HG02884 (cell line): ENCODE results near the gene HOXD4.

Experiments
- ATAC-seq: cut with Tn5 transposase; IDR thresholded peaks from one replicate; pipeline ENCODE4 v1.9.1; 2021; ENCODE audit warnings: mild to moderate bottlenecking, moderate library complexity; ENCODE audit not compliant: unreplicated experiment

Gene HOXD4

DNA sequence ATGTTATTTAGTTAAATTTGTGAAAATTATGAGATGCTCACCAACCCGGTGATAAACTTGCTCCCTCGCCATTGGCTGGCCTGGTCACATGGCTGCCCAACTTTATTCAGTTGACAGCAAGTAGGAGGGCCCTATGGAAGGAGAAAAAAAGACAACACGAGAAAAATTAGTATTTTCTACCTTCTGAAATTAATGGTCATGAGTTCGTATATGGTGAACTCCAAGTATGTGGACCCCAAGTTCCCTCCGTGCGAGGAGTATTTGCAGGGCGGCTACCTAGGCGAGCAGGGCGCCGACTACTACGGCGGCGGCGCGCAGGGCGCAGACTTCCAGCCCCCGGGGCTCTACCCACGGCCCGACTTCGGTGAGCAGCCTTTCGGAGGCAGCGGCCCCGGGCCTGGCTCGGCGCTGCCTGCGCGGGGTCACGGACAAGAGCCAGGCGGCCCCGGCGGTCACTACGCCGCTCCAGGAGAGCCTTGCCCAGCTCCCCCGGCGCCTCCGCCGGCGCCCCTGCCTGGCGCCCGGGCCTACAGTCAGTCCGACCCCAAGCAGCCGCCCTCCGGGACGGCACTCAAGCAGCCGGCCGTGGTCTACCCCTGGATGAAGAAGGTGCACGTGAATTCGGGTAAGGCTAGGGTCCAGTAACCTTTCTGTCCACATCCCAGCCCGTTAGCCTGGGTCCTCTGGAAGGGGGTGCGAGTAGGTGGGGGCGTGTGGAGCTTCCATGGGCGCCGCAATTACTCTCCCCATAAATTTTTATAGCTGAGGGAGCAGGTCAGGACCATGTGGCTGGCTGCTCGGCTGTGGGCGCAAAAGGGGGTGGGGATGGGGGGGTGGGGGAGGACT is at the start of gene HOXD4:
Gene HOXD4 (plus strand): TSS at position 109 of the 846 bp plus-strand sequence. CDS start 84 bp downstream, at position 193.
- no peak for ATAC-seq

DNA sequence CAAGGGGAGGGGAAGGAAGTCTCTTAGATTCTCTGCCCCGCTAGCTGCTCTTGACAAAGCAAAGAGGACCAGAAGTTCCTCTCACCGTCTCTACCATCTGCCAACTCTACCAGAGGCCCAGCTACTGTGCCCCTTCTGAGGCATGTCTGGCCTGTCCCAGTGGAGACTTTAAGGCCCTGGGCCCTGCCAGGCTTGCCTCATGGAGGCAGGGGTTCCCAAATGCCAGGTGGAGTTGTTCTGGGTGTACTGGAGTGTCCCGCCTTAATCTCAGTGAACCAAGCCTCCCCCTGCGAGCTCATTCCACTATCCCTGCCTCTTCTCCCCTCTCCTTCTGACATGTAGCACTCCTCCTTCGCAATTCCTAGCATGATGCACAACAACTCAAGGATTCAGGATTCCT is 49.5 kb upstream of the HOXD4 start:
- no peak for ATAC-seq

DNA sequence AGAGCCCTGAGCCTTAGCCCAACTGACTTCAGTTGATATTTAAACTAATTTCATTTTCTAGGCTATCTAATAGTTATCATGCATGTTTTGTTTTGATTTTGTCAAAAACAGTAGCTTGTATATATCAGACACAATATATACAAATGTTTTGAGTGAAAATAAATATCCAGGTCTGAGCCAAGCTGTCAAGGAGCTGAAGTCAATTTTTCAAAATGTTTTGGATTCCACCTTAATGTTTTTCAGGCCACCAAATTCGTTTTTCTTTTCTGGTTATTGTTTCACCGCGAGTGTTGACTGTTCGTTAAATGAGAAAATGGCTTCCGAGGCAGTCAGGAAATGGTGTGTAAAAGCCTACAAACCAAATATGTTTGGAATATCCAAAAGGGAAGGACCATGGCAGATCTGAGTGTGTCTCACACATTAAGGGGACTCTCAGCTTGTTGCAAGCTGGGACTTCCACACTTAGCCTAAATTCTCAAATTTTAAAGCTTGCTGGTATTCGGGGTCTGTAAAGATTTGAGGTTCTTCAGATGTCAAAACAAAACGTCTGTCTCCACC is 49.0 kb upstream of the HOXD4 start:
- no peak for ATAC-seq

DNA sequence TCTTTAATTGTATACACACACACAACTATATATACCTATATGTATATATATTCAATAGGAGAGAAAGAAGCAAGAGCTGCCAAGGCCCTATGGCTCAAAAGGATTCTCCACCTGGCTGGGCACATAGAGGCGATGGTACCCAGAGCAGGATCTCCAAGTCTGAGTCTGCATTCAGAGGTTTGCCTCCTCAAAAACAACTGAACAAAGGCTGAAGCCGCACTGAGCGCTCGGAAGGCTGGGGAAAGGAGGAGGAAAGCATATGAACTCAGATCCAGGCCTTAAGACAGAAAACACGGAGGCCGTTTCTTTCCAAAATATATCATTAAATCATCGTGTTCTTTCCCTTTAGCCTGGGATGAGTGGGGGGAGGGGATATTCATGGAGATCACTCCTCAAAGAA is 48.2 kb upstream of the HOXD4 start:
- no peak for ATAC-seq

DNA sequence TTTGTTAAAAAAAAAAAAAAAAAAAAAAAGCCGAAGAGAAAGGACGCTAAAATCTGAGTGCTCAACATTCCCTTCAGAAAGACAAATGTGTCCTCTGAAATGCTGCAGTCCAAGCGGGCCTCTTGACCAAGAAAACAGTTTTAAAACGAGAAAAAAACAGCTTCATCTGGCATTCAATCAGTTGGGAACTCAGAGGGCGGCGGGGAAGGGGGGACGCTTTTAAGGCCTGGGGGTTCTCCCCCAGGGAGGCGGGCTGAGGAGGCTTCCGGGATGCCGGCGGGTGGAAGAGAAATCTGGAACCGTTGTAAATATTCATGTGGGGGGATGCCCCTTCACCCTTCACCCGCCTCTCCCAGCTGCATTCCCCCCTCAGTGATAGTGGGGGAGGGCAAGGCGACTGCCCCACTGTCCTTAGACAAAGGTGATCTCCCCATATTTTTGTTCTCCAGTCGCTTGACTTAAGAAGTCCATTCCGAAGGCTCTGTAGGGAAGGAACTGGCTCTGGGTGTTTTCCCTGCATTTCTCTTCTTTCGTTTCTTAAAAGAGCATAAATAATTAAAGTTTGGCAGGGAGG is 47.5 kb upstream of the HOXD4 start:
- ATAC-seq: no peak

DNA sequence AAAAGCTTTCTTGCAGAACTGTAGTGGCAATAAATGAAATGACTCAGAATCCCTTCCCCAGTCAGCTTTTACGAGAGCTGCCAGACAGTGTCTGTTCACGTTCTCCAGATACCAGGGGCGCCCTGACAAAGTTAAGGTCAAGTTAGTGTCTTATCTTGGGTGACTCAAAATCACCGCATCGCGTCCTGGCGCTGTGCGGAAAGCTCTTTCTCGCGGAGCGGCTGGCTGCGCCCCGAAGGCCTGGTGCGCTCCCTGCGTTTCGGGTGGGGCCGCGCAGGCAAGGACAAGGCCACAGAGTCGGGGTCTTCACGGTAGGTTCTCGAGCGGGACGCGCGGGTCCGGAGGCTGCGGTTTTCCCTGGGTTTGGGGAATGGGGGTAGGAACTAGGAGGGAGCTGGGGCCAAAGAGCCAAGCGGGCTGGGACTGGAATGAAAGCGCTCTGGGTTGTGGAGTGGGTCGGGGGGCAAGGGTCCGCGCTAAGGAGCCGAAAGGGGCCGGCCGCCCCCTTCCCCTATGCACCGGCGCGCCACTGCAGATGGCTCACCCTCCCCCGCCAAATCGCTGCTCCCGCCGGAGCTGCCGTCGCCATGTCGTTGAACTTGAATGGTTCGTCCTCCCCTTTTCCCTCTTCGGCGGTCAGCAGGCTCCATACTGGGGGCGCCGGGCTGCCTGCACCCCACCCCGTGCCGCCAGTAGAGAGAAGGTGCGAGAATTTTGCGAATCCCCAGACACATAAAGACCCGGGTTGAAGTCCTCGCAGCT is 46.9 kb upstream of the HOXD4 start:
- no peak for ATAC-seq

DNA sequence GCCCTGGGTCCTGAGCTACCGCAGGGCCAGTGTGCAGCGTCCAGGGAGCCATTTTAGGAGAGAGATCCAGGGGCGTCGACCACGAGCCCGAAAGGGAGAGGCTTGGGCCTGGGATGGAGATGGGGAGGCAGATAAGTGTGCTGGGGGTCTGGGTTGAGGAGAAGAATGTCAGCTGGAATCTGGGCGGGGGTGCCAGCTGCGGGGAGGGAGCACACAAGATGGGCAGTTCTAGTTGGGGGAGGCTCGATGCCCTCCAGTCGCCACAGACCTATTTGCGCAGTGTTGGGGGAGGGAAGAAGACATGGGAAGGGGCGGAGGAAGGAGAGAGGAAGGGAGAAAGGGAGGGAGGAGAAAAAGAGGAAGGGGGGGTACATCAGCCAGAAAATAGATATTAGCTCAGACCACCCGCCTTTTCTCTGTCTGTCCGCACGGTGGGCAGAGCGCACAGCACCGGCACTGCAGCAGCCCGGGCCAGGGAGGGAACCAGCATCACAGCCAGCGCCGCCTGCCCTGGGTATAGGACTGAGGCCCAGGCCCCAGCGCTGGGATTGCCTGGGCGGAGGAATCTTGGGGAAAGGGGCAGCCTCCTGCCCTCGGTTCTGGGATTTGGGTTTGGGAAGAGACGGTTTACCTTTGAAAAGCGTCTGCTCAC is 46.1 kb upstream of the HOXD4 start:
- ATAC-seq: no peak

DNA sequence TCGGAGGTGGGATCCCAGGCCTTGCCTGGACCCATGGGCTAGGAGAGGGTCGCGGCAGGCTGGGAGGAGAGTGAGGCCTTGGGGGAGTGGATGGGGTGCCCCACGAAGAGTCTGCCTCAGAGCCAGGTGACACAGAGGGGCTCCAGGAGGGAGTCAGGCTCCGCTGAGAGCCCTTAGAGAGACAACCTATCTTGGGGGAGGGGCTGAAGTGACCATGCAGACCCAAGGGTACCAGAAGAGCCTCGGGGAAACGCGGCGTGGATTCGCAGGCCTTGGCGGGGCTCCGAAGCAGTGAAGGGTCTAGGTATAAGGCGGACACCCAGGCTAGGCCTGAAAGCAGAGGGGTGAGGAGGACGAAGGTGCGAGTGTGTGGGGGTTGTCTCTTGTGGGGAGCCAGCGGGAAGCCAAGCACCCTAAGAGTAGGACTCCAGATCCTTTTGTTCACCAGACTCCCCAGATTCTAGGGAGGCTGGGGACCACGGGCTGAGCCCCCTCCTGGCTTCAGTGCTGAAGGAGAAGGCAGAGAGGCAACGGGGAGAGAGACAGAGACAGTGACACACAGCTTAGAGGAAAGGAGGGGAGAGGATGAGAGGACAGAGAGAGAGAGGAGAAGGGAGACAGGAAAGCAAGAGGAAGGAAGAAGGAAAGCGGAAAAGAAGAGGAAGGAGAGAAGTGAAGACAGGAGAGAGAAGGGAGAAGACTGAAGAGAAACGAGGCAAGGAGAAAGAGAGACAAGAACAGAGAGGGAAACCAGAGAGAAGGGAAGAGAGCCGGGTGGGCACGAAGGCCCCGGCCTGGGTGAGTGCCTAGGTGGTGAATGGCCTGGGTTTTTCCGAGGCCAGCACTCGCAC is 45.4 kb upstream of the HOXD4 start:
- no peak for ATAC-seq

DNA sequence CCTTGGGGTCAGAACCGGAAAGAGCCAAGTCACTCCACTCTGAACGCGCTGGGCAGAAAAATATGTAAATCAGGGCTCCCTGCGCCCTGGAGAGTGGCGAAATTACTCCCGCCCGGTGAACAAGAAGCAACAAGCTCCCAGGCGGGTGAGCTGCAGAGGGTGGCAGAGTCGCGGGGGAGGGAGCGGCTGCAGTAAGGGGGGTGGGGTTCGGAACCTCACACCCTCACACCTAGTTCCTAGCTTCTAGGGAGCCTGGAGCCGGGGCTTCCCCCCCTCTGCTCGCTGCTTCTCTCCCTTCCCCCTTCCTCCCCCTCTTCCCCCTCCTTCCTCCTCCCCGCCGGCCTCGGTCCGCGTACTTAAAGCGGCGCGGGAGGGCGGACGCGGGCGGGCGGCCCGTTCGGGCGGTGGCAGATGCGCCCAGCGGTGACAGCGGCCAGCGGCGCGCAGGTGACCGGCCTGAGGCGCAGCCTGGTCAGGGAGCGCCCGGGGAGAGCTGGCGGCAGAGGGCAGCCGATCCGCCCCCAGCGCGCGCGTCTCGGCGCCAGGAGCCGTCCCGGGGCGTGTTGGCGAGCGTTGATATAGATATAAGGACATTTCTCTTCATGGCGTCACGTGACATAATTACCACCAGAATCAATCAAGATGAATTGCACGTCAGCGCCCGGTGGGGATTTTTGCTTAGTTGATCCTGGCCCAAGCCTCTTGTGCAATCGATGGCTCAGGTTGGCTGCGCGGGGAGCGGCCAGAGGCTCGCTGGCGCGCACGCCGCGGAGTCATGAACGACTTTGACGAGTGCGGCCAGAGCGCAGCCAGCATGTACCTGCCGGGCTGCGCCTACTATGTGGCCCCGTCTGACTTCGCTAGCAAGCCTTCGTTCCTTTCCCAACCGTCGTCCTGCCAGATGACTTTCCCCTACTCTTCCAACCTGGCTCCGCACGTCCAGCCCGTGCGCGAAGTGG is 44.5 kb upstream of the HOXD4 start, which contains the start of gene HOXD11:
Gene HOXD11 (plus strand): TSS at position 700 of the 959 bp plus-strand sequence. CDS start 76 bp downstream, at position 776.
- no peak for ATAC-seq

DNA sequence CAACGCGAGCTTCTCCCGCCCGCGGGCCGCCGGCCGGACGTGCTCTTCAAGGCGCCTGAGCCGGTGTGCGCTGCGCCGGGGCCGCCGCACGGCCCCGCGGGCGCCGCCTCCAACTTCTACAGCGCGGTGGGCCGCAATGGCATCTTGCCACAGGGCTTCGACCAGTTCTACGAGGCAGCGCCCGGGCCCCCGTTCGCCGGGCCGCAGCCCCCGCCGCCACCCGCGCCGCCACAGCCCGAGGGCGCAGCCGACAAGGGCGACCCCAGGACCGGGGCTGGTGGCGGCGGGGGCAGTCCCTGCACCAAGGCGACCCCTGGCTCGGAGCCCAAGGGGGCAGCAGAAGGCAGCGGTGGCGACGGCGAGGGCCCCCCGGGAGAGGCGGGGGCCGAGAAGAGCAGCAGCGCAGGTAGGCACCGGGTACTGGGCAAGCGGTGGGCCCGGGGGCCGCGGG is 43.6 kb upstream of the HOXD4 start:
- ATAC-seq: no peak

DNA sequence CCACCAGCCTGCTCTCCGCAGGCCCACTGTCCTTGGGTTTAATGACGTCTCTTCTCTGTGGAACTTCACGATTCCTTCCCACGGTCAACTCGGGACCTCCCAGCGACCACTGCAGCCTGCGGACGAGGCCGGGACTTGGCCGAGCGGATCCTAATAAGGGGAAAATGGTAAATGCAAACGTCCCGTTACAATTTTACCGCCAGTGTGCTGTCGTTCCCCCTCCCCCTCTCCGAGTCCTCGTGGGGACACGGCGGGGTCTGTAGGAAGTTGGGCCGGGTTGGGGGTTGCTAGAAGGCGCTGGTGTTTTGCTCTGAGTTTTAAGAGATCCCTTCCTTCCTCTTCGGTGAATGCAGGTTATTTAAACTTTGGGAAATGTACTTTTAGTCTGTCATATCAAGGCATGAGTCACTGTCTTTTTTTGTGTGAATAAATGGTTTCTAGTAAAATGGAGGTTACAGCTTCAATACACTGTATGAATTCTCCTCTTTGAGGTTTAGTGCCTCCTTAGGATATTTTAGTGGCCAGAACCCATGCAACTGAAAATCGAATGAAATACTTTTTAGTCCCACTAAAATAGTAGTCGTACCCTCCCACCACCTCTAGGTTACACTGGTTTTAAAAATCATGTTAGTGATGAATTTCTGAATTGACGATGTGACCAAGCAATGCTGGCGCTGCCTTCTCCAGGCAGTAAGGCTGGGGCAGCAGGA is 42.0 kb upstream of the HOXD4 start:
- ATAC-seq: no peak

DNA sequence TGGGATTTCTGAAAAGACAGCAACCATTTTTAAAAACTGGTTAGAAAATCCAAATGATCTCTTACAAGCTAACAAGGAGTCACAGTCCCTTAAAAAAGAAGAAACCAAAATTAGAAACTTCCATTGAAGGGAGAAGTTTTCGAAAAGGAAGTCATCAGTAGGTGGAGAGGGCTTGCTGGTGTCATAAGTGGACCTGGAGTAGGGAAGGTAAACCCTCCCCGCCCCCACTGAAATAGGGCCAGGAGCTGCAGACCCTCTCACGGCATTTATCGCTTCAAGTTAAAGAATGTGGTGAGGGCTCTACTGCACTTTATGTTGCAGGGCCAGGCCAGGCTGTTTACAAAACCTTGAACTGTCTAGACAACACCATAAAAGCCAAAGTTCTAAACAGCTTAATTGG is 41.4 kb upstream of the HOXD4 start:
- ATAC-seq: no peak

DNA sequence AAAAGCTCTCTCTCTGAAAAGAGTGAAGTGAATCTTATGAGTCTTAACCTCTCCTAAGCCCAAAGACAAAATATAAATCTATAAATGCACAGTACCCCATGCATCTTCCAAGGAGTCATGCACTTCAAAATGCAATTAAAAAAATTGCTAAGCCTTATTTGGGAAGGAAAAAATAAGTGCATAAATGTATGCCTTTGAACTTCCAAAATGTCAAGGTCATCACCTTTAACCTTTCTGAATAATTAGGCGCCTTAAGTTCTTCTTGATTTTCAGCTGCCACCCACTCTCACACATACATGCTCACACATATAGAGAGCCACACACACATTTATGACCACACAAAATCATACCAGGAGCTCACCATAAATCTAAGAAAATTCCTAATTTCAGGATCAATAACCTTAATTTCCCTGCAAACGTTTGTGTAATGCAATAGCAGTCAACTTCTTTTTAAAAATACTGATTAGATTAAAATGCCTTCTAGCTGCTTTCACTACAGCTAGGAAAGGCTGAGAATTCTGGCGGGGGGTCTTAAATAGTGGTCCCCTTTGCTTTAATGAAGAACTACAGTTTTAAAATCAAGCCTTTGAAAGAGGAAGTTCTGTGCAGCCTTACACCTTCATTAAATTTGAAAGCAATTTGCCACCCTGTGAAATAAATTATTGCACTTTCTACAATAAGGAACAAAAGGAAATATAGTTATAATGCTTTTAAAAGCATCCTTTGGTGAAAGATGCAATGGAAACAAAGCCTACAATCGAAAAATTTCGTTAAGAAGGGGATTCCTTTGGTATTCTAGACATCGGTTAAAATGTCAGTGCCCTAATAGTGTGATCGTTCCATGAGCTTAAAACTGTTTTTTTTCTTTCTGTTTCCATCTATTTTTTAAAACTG is 40.7 kb upstream of the HOXD4 start:
- ATAC-seq: no peak

DNA sequence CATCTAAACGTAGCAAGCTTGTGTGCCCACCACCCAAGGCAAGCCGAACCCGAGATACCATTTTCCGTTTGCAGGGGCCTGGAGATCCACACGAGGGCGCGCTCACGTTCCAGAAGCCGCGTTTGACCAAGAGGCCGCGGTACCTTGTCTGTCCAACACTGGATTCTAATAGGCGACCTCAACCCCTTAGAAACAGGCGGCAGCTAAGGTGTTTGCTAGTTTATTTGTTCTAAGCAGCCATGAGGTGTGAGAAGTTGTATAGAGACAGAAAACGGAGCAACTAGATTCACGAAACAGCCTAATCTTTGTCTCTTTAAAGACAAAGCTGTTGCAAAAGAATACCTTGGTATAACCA is 40.1 kb upstream of the HOXD4 start:
- no peak for ATAC-seq

DNA sequence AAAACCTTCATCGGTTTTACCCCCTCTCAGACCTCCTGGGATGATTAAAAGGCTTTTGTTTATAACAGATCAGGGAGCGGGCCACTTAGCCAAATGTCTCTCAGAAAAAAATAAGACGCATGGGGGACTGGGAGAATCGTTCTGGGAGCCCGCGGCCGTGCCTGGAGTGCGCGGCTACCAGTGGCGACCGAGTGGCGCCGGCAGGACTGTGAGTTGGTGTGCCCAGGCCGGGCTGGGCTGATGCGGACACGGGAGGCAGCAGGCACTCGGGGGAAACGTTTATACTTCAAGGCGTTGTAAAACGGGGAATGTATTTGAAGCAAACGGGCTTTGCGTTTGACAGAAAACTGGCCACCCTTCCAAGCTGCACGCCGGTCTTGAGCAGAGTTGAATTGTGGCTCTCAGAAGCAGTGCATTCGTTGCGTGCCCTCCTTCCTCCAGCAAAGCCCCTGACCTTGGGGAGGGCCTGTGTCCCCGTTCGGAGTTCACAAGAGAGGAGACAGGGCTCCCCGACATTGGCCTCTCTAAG is 39.4 kb upstream of the HOXD4 start:
- no peak for ATAC-seq

DNA sequence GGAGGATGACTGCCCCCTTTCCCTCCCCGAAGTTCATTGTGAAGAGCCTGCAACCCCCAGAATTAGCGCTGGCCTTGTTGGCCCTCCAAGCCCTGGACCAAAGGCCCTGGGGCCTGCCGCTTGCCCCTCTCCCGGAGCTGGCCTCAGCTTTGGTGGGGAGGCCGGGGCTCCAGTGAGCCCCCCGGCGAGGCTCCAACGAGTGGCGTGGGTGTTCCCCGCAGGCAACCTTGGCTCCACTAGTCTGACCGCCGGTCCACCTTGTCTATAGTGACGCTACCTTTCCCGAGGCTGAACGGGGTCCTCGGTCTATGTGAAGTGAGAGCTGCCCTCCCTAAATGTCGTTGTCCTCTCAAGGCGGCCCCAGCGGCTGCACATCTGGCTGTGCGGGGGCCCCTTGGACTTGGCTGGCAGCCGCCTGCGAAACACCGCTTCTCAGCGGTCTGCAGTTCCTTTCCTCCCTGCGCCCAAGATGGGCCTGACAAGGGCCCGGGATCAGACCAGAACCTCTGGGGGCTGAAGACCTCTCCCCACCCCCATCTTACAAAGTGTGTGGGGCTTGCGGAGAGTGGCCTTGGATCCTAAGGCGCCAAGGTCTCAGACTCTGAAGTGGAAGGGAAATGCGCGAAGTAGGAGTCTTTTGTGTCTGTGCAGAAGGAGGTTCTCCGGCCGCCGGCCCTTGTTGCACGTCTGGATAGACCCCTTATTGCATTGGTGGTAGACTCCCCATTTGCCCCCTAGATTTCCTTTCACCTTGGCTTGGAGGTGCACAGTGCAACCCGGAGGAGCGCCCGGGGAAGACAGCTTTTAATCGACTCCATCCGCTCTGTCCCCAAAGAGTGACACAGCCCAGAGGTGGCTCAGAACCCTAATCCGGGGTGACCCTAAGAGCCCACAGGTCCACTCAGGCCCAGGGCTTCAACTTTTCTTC is 38.7 kb upstream of the HOXD4 start:
- no peak for ATAC-seq
